Measurements from ENCODE around the gene ARHGAP26.

DNA sequence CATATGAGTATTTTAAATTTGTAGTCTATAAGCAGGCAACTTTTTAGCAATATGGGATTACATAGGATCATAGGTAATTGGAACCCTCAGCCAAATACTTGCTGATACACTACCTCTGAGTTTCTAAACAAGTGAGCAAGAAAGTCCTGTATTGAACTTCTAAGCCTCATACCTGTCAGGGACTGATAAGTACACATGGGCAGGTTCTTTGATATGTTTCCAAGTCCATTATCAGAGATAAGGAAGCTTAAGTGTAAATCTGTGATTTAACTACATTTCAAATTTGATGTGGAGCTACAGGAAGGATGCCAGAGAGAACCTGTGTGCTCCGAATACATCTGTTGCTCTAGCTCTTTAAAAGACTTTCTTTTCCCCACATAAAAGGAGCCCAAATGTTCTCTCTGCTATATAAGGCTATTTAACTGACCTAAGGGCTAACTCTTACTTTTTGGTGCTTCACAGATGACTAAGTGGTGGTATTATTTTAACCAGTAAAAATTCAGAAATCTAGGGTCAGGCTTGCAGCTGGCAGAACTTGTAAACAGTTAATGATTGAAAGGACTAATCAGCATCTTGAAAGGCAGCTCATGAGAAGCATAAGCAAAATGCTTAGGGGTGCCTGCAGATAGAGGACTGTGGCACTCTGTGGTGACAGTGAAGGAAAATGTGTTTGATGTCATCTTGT, 404.7 kb downstream of the ARHGAP26 start:
- TF ChIP-seq CTCF (IDR thresholded peaks at IDR 0.05) (no peak), POLR2A (IDR thresholded peaks at IDR 0.05) (no peak)
